GM23248 (cell line): ENCODE measurements around the gene PLCXD1. TPM values are rescaled to one million over a fixed set of nuclear protein-coding genes. Genes with fewer than 3 reads are reported as not detected.

Experiments used
- DNase-seq: peaks from one replicate; pipeline ENCODE4 v3.0.0-alpha.2; 2015
- H2AFZ ChIP-seq: fragments of 200-600 bp; sonication (generic); 2 replicates; pipeline ENCODE4 v1.6.1; 2016; ENCODE audit warnings: antibody characterized with exemption
- H3F3A ChIP-seq: fragments of 200-600 bp; sonication (generic); 2 replicates; pipeline ENCODE4 v1.6.1; 2016; ENCODE audit warnings: mild to moderate bottlenecking, antibody characterized with exemption, mixed run types; ENCODE audit not compliant: insufficient read depth
- H3K27ac ChIP-seq: fragments of 200-600 bp; sonication (generic); 2 replicates; pipeline ENCODE4 v1.5.1; 2016; ENCODE audit warnings: mild to moderate bottlenecking
- H3K27me3 ChIP-seq: fragments of 200-600 bp; sonication (generic); replicated peaks from 2 replicates; pipeline ENCODE4 v1.6.1; 2016; ENCODE audit warnings: mild to moderate bottlenecking; ENCODE audit not compliant: insufficient read depth
- H3K36me3 ChIP-seq: fragments of 200-600 bp; sonication (generic); 2 replicates; pipeline ENCODE4 v1.6.1; 2016; ENCODE audit warnings: low read depth, mild to moderate bottlenecking
- H3K4me1 ChIP-seq: fragments of 200-600 bp; sonication (generic); 2 replicates; pipeline ENCODE4 v1.6.1; 2016; ENCODE audit warnings: mild to moderate bottlenecking; ENCODE audit not compliant: insufficient read depth
- H3K4me2 ChIP-seq: fragments of 200-600 bp; sonication (generic); one replicate; pipeline ENCODE4 v1.6.1; 2016; ENCODE audit warnings: mild to moderate bottlenecking; ENCODE audit not compliant: unreplicated experiment
- H3K4me3 ChIP-seq: fragments of 200-600 bp; sonication (generic); 2 replicates; pipeline ENCODE4 v1.5.1; 2016; ENCODE audit warnings: mild to moderate bottlenecking
- H3K79me2 ChIP-seq: fragments of 200-600 bp; sonication (generic); 2 replicates; pipeline ENCODE4 v1.6.1; 2016; ENCODE audit warnings: mild to moderate bottlenecking; ENCODE audit not compliant: insufficient read depth
- H3K9ac ChIP-seq: fragments of 200-600 bp; sonication (generic); 2 replicates; pipeline ENCODE4 v1.6.1; 2016; ENCODE audit warnings: mild to moderate bottlenecking
- H3K9me2 ChIP-seq: fragments of 200-600 bp; sonication (generic); 2 replicates; pipeline ENCODE4 v1.6.1; 2016; ENCODE audit warnings: mixed run types, mild to moderate bottlenecking, moderate library complexity; ENCODE audit not compliant: insufficient read depth
- H3K9me3 ChIP-seq: fragments of 200-600 bp; sonication (generic); one replicate; pipeline ENCODE4 v1.6.1; 2017; ENCODE audit warnings: low read depth
- H4K20me1 ChIP-seq: fragments of 200-600 bp; sonication (generic); 2 replicates; pipeline ENCODE4 v1.6.0; 2016; ENCODE audit not compliant: insufficient read depth
- EZH2 ChIP-seq: fragments of 200-600 bp; sonication (generic); IDR thresholded peaks from 2 replicates; pipeline ENCODE4 v1.6.1; 2018; ENCODE audit warnings: antibody characterized with exemption, mild to moderate bottlenecking; ENCODE audit not compliant: insufficient read depth, poor library complexity, severe bottlenecking
- EZH2phosphoT487 ChIP-seq: fragments of 200-600 bp; sonication (generic); IDR thresholded peaks from 2 replicates; pipeline ENCODE4 v1.6.1; 2018; ENCODE audit warnings: antibody characterized with exemption, moderate library complexity, mild to moderate bottlenecking, low read depth; ENCODE audit not compliant: insufficient read depth
- WGBS, 2 experiments: methylation state at CpG; one replicate each; pipeline ENCODE4 v1.1.6; 2015 to 2017; ENCODE audit warnings: low lambda C conversion rate in 2 of 2, low coverage in 1 of 2; ENCODE audit errors: missing lambda C conversion rate in 2 of 2; 5-methylcytosine and 5-hydroxymethylcytosine counted together
- in situ Hi-C: fragments of 300-500 bp; cut with MboI; formaldehyde crosslinking; loops from 2 replicates; pipeline ENCODE4 v1.15.0; 2020
- polyA plus RNA-seq: library from polyadenylated mRNA; unstranded; fragments of >200 nt; fragmentation: Nextera tagmentation; extraction: Ambion mirVana; gene quantifications from 2 replicates; pipeline ENCODE4 v1.2.1, GENCODE V29; 2016
- total RNA-seq: library from RNA; depleted of rRNA; stranded (reverse); fragments of >200 nt; shearing (Covaris generic); gene quantifications from 2 replicates; pipeline ENCODE4 v1.2.3, GENCODE V29; 2014

PLCXD1 gene
- total and polyA plus RNA-seq, 2 experiments from 2014 or later, result 3.3 to 4.3 TPM

DNA sequence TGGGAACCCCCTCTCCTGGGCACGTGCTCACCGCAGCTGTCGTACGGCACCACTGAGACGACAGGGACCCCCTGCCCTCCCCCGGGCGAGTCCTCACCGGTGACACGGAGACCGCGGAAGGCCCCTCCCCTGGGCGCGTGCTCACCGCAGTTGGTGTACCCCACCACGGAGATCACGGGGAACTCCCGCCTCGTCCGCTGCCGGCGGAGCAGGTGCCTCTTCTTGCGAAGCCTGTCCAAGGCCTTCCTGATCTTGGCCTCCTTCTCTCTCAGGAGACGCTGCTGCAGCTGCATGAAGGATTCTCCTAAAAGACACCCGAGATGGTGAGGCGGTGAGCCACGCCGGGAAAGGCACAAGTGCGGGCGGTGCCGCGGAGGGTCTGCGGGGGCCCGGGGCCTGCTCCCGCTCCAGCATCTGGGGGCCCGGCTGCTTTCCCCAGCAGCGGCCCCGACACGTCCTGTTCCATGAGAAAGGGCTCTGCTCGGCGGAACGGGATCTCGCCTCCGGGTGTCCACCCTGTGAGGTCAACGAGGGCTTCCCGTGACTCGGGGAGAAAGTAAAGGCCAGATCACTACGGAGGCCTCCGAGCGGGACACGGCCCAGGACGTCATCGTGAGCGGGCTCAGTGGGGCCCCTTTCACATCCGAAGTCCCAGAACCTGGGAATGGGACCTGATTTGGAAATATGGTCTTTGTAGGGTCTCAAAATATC is 31.6 kb downstream of the PLCXD1 start:
- 92 to 95% methylated on average over 26 to 54 of the region's 54 CpGs for WGBS, 2 experiments
- TF ChIP-seq EZH2phosphoT487, result no peak
- no peak for TF ChIP-seq EZH2
- no peak overlapping the region for H2AFZ ChIP-seq
- H4K20me1 ChIP-seq, result no peaks in the 10 kb centered on the region
- H3K27ac ChIP-seq, result no peak overlapping the region
- no peak overlapping the region for H3K9ac ChIP-seq
- H3F3A ChIP-seq, result no peaks in the 10 kb centered on the region
- H3K4me2 ChIP-seq, result no peak overlapping the region
- in situ Hi-C loops, result no loop called here
- no peak for DNase-seq
- peaks cover 12% of the 10 kb centered on the region; the same call in 1 of the 2 replicates for H3K79me2 ChIP-seq
- peaks cover 4% of the 10 kb centered on the region; the same call in 1 of the 2 replicates for H3K36me3 ChIP-seq
- H3K27me3 ChIP-seq, result no peaks in the 10 kb centered on the region
- no peak overlapping the region for H3K4me3 ChIP-seq
- H3K9me2 ChIP-seq, result no peaks in the 10 kb centered on the region
- H3K9me3 ChIP-seq, result no peaks in the 10 kb centered on the region
- H3K4me1 ChIP-seq, result no peaks in the 10 kb centered on the region

DNA sequence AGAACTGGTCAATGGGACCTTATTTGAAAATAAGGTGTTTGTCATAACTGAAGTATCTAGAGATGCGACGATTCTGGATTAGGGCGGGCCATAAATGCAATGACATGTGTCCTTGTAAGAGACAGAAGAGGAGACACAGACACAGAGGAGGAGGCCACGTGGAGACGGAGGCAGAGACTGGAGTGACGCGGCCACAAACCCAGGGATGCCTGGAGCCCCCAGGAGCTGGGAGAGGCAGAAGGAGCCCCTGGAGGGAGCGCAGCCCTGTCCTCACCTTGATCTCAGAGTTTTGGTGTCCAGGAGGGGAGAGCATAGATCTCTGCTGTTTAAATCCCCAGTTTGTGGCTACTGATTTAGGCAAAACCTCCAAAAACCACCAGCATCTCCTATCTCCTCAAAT is 32.4 kb downstream of the PLCXD1 start:
- Histone ChIP-seq H3K36me3 (peaks cover 4% of the 10 kb centered on the region; the same call in 1 of the 2 replicates), H3K9me3 (no peaks in the 10 kb centered on the region), H3F3A (no peaks in the 10 kb centered on the region), H3K4me2 (no peak overlapping the region), H3K27me3 (no peaks in the 10 kb centered on the region), H3K9me2 (no peaks in the 10 kb centered on the region), H3K9ac (no peak overlapping the region), H4K20me1 (no peaks in the 10 kb centered on the region), H3K79me2 (peaks cover 12% of the 10 kb centered on the region; the same call in 1 of the 2 replicates), H2AFZ (no peak overlapping the region), H3K4me1 (no peaks in the 10 kb centered on the region), H3K27ac (no peak overlapping the region), H3K4me3 (no peak overlapping the region)
- DNase-seq, result no peak
- WGBS, 2 experiments, result 81 to 85% methylated on average over 8 of the region's 8 CpGs
- in situ Hi-C loops, result no loop called here
- no peak for TF ChIP-seq EZH2phosphoT487

DNA sequence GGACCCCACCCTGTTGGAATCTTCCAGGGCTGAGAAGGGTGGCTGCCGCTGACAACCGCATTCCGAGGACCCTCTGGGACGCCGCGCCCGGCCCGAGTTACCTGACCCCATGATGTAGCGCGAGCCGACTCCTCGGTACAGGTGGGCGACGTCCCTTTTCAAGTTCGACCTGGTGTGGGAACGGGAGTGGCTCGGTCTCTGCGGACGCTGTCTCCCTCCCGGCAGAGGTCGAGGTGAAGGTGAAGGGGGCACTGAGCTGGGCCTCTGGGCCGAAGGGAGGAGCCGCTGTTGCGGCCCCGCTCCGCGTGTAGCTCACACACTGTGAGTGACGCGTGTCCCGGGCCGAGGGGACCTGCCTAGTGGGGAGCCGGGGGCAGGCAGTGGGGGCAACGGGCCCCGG is 32.9 kb downstream of the PLCXD1 start:
- Histone ChIP-seq H3K9me2 (no peaks in the 10 kb centered on the region), H3K9ac (no peak overlapping the region), H2AFZ (no peak overlapping the region), H3K27ac (no peak overlapping the region), H3K4me2 (no peak overlapping the region), H3K36me3 (peaks cover 1% of the 10 kb centered on the region; the same call in 1 of the 2 replicates), H3K4me3 (no peak overlapping the region), H3K79me2 (peaks cover 12% of the 10 kb centered on the region; the same call in 1 of the 2 replicates), H3K27me3 (no peaks in the 10 kb centered on the region), H3K4me1 (no peaks in the 10 kb centered on the region), H3F3A (no peaks in the 10 kb centered on the region), H4K20me1 (no peaks in the 10 kb centered on the region), H3K9me3 (no peaks in the 10 kb centered on the region)
- DNase-seq, result no peak
- in situ Hi-C loops, result no loop called here
- 95% methylated on average over 26 to 34 of the region's 34 CpGs for WGBS, 2 experiments
- TF ChIP-seq EZH2 (no peak), EZH2phosphoT487 (no peak)

DNA sequence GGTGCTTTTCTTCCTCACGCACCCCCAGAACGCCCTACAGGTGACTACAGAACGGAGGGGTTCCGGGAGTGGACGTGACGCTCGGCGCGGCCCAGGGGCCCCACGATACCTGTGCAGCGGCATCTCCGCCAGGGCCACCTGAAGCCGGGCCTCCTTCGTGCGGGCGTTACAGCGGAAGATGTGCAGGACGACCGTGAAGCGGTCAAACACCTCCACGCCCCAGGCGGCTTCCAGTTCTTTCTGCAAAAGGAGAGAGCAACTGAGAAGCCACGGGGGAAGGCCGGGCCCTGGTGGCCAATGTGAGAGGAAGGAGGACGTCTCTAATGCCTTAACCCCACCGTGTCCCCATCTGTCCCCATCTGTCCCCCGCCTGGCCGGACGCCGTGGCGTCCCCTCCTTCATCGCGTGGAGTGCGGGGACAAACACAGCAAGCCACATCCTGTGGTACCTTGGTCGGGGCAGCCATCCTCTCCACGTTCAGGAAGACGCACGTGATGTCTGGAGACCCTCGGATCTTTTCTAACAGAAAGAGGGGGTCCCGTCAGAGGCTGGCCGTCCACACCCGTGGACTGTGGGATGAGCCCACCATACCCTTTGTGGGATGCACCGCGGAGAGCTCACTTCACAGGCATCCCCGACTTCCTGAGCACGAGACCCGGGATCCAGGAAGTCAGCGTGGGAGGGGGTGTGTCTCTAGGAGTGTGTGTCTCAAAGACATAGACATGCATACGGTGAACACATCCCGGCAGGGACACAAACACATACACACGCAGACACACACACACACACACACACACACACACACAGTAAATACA is 33.8 kb downstream of the PLCXD1 start:
- in situ Hi-C loops, result no loop called here
- WGBS, 2 experiments, result 93 to 94% methylated on average over 43 to 51 of the region's 51 CpGs
- Histone ChIP-seq H3K79me2 (peaks cover 12% of the 10 kb centered on the region; the same call in 1 of the 2 replicates), H3K4me3 (no peak overlapping the region), H3K4me1 (no peaks in the 10 kb centered on the region), H3K9ac (no peak overlapping the region), H4K20me1 (no peaks in the 10 kb centered on the region), H3K9me3 (no peaks in the 10 kb centered on the region), H3F3A (no peaks in the 10 kb centered on the region), H3K9me2 (no peaks in the 10 kb centered on the region), H3K36me3 (no peaks in the 10 kb centered on the region), H3K27ac (no peak overlapping the region), H3K4me2 (no peak overlapping the region), H2AFZ (no peak overlapping the region), H3K27me3 (no peaks in the 10 kb centered on the region)
- TF ChIP-seq EZH2, result no peak
- TF ChIP-seq EZH2phosphoT487, result no peak
- no peak for DNase-seq
